A549 treated with CpdA at 1 μM for 4 hours (cell line): ENCODE results near the gene SUGP1. TPM values are rescaled to one million over a fixed set of nuclear protein-coding genes. Genes with fewer than 3 reads are reported as not detected.

ENCODE experiments used
- total RNA-seq: library from RNA; stranded (reverse); fragments of 200-300 nt; extraction: Qiagen RNA extraction; gene quantifications from 5 replicates; pipeline ENCODE4 v1.2.3, GENCODE V29; 2022; ENCODE audit warnings: low read depth

Gene SUGP1
- 22.6 to 28.5 TPM (median 24.3 TPM) in 5 replicates for total RNA-seq

GRCh38 chr19:19320361-19321140 is at the start of gene SUGP1, which contains the start of gene MAU2:
TSS of gene SUGP1 (minus strand) at chr19:19320509. CDS start at chr19:19320496, 13 bp downstream.
TSS of gene MAU2 (plus strand) at chr19:19320829. CDS start at chr19:19320860, 31 bp downstream.

Other genes with a start within 250 kb of the SUGP1 start
- 17.7 to 29.3 TPM (median 25.0 TPM) in 5 replicates for gene TMEM161A, start 182.0 kb downstream of the SUGP1 start, total RNA-seq
- gene MEF2B, start 150.2 kb downstream of the SUGP1 start, total RNA-seq = 0.42 to 1.6 TPM (median 0.53 TPM) in 5 replicates
- gene BORCS8, start 128.4 kb downstream of the SUGP1 start, total RNA-seq = 7.4 to 12.9 TPM (median 11.7 TPM) in 5 replicates
- gene RFXANK, start 128.3 kb downstream of the SUGP1 start, total RNA-seq = 35.4 to 49.4 TPM (median 47.3 TPM) in 5 replicates
- 29.9 to 35.3 TPM (median 34.0 TPM) in 5 replicates for gene NR2C2AP, start 117.1 kb downstream of the SUGP1 start, total RNA-seq
- gene NCAN, start 108.6 kb downstream of the SUGP1 start, total RNA-seq = 0.03 to 0.20 TPM (median 0.11 TPM) in 4 of 5 replicates, not detected in the other
- gene TM6SF2, start 47.2 kb downstream of the SUGP1 start, total RNA-seq = 0.34 to 0.79 TPM (median 0.66 TPM) in 4 of 5 replicates, not detected in the other
- 11.8 to 15.9 TPM (median 14.6 TPM) in 5 replicates for gene MAU2, start 320 bp upstream of the SUGP1 start, total RNA-seq
- 42.7 to 50.9 TPM (median 45.5 TPM) in 5 replicates for gene GATAD2A, start 85.2 kb upstream of the SUGP1 start, total RNA-seq
- gene TSSK6, start 195.0 kb upstream of the SUGP1 start, total RNA-seq = 0.83 to 2.1 TPM (median 2.0 TPM) in 5 replicates
- gene NDUFA13, start 195.7 kb upstream of the SUGP1 start, total RNA-seq = 143 to 178 TPM (median 155 TPM) in 5 replicates
- 2.2 to 4.9 TPM (median 3.6 TPM) in 5 replicates for gene YJEFN3, start 208.4 kb upstream of the SUGP1 start, total RNA-seq
- 0.10 to 0.49 TPM (median 0.26 TPM) in 5 replicates for gene CILP2, start 217.8 kb upstream of the SUGP1 start, total RNA-seq